Smooth muscle cell of trachea (primary cell): ENCODE results near the gene SND1. TPM values are rescaled to one million over a fixed set of nuclear protein-coding genes. Genes with fewer than 3 reads are reported as not detected.

Source experiments
- total RNA-seq: library from RNA; depleted of rRNA; stranded (reverse); fragments of >200 nt; gene quantifications from 2 replicates; pipeline ENCODE4 v1.2.1, GENCODE V29; 2014

SND1 gene
- 243 and 280 TPM in 2 replicates for total RNA-seq

DNA sequence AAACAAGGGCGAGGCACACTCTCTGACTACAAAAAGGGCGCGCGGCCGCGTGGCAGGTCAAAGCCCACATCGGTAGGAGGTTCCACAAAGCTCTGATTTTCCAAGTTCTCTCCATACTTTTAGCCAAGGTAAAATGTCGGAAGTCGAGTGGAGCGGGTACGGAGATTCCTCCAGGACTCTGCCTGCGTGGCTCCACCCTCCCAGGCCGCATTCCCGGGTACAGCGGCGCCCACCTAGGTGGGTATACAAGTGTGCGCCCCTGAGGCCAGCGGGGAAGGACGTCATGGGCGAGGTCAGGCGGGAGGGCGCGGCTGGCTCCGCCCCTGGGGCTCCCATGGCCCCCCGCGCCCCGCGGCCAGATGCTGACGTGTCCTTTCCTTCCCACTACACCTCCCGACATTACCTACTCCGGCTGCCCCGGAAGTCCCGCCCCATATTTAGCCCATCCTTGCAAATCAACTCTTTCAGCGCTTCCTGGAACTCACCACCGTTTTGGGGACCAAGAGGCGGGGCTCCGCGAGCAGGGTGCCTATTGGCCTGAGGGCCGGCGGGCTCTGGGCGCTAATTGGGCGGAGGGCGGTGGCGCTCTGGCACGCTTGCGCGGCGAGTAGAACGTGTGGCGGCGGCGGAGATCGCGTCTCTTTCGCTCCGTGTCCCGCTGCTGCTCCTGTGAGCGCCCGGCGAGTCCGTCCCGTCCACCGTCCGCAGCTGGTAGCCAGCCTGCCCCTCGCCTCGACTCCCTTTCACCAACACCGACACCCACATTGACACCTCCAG lies at the start of gene SND1:
Gene SND1 (plus strand): TSS at position 639 of the 777 bp plus-strand sequence. CDS start 180 bp downstream, outside the sequence.

DNA sequence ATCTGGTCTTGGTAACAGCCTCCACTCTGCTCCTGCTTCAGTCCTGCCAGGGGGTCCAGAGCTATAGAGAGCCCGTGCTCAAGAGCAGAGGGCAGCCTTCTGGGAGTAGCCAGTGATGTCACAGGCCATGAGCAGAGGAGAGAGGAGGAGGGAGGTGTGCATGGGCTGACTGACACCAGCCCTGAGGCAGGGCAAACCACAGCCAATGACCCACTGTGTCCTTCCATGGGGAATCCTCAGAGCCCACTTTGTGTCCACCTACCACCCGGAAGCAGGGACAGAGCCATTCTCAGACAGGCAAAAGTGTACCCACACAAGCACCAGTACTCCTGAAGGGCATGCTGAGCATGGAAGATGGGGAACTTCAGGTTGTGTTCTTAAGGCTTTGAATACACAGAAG lies 34.0 kb upstream of the SND1 start, which contains the start of gene PAX4:
Gene PAX4 (minus strand): TSS at position 101 of the 400 bp plus-strand sequence. CDS start 2,214 bp downstream, outside the sequence.

DNA sequence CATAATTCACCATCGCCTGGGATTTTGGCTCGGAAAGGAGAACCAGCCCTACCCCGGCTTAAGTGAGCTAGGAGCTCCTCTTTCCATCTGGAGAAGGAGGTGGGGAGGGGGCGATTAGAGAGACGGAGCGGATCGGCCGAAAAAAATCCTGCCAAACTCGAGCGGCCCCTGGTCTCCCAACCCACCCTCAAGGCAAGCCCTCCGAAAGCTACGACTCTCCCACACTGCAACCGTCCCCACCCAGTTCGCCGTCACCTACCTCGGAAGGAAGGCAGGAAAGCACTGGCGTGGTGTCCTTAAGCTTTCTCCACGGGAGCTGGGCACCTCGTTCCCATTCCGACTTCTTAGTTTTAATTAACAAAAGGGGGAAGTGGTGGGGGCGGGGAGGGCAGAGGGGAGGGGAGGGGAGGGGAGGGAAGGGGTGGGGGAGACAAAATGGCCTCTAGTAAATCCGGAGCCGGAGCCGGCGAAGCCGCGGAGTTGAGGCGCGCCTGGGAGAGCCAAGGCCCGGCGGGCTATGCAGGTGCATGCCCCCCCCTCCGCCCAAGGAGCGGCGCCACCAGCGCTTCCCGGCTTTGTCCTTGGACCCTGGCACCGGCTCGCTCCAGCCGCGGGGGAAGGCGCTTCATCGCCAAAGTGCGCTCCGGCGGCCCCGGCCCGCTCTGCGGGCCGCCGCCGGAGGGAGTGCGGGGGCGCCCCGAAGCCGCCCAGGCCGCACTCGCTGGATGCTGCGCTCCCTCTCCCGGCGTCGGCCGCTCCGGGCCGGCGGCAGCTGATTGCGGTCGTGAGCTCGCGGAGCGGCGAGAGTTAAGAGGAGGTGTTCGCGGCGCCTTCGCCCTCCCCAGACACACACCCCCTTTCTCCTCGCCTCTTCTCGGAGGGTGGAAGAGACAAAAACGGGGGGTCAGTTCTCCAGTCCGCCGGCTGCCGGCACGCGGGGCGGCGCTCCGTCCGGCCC lies 378.9 kb downstream of the SND1 start, which contains the start of gene LRRC4:
Gene LRRC4 (minus strand): TSS at position 784 of the 958 bp plus-strand sequence. CDS start 797 bp downstream, outside the sequence.

Other genes with a start within 250 kb of the SND1 start
- gene GCC1, start 66.6 kb upstream of the SND1 start, total RNA-seq: 25.6 and 34.2 TPM in 2 replicates
- gene ARF5, start 63.8 kb upstream of the SND1 start, total RNA-seq: 131 and 169 TPM in 2 replicates
- 1.0 and 2.0 TPM in 2 replicates for gene FSCN3, start 58.5 kb upstream of the SND1 start, total RNA-seq
- not detected in 2 replicates for gene PAX4, start 34.1 kb upstream of the SND1 start, total RNA-seq